ENCODE measurements around the gene UVRAG. TPM values are rescaled to one million over a fixed set of nuclear protein-coding genes. Genes with fewer than 3 reads are reported as not detected.

UVRAG gene
- total RNA-seq, 1 experiment from 2014 or later, result 13.0 TPM

- Histone ChIP-seq H3K79me2 (ENCODE audit: low read length) (no peaks in the 10 kb centered on the region), H3K36me3 (ENCODE audit: low read depth, low read length) (no peaks in the 10 kb centered on the region), H3K4me1 (ENCODE audit: insufficient read depth, low read length) (no peaks in the 10 kb centered on the region), H3K4me2 (ENCODE audit: low read length) (no peak overlapping the region), H3F3A (ENCODE audit: low read length, unreplicated experiment) (no peaks in the 10 kb centered on the region), H3K27ac (ENCODE audit: low read length) (no peak overlapping the region), H4K20me1 (ENCODE audit: low read length) (no peaks in the 10 kb centered on the region), H3K9me3 (ENCODE audit: low read length) (no peaks in the 10 kb centered on the region), H3K27me3 (ENCODE audit: low read length) (no peaks in the 10 kb centered on the region), H3K4me3 (ENCODE audit: low read length) (no peak overlapping the region), H3K9me2 (replicated peaks; ENCODE audit: low read length) (no peaks in the 10 kb centered on the region), H2AFZ (ENCODE audit: low read length) (no peak overlapping the region), H3K9ac (ENCODE audit: low read length) (no peak overlapping the region)
- DNase-seq, result no peak
- ChIA-PET POLR2A (ENCODE audit: unreplicated experiment) (no interaction called here), CTCF (no interaction called here)
- BruUV-seq (replicated peaks), result no TSS peak
- intact Hi-C loops (cut with micrococcal nuclease), result no loop called here
- ATAC-seq, result no peak
- TF ChIP-seq CTCF (conservative IDR thresholded peaks at IDR 0.05; ENCODE audit: low read depth, low read length) (no peak), EZH2 (IDR thresholded peaks at IDR 0.05; ENCODE audit: low read length, unreplicated experiment) (no peak), EZH2phosphoT487 (IDR thresholded peaks at IDR 0.05; ENCODE audit: borderline replicate concordance, low read length) (no peak)
These were observed 360.8 kb downstream of the UVRAG start for GRCh38 chr11:76175783-76176182.

GRCh38 chr11:76176463-76176862 is 361.5 kb downstream of the UVRAG start:
- no peak overlapping the region for H3K4me2 ChIP-seq (ENCODE audit: low read length)
- H3K36me3 ChIP-seq (ENCODE audit: low read depth, low read length), result no peaks in the 10 kb centered on the region
- H3K9me2 ChIP-seq (replicated peaks; ENCODE audit: low read length), result no peaks in the 10 kb centered on the region
- H3F3A ChIP-seq (ENCODE audit: low read length, unreplicated experiment), result no peaks in the 10 kb centered on the region
- no peak overlapping the region for H3K27ac ChIP-seq (ENCODE audit: low read length)
- no peaks in the 10 kb centered on the region for H4K20me1 ChIP-seq (ENCODE audit: low read length)
- intact Hi-C loops (cut with micrococcal nuclease), result no loop called here
- ChIA-PET POLR2A (ENCODE audit: unreplicated experiment) (no interaction called here), CTCF (no interaction called here)
- H3K4me1 ChIP-seq (ENCODE audit: insufficient read depth, low read length), result no peaks in the 10 kb centered on the region
- H3K4me3 ChIP-seq (ENCODE audit: low read length), result no peak overlapping the region
- BruUV-seq (replicated peaks), result no TSS peak
- no peak overlapping the region for H2AFZ ChIP-seq (ENCODE audit: low read length)
- no peaks in the 10 kb centered on the region for H3K79me2 ChIP-seq (ENCODE audit: low read length)
- H3K27me3 ChIP-seq (ENCODE audit: low read length), result no peaks in the 10 kb centered on the region
- TF ChIP-seq EZH2 (IDR thresholded peaks at IDR 0.05; ENCODE audit: low read length, unreplicated experiment) (no peak), CTCF (conservative IDR thresholded peaks at IDR 0.05; ENCODE audit: low read depth, low read length) (no peak), EZH2phosphoT487 (IDR thresholded peaks at IDR 0.05; ENCODE audit: borderline replicate concordance, low read length) (no peak)
- DNase-seq (no peak), ATAC-seq (no peak)
- H3K9ac ChIP-seq (ENCODE audit: low read length), result no peak overlapping the region
- H3K9me3 ChIP-seq (ENCODE audit: low read length), result no peaks in the 10 kb centered on the region

GRCh38 chr11:76177250-76177686 is 362.3 kb downstream of the UVRAG start:
- DNase-seq, result no peak
- no peak overlapping the region for H3K9ac ChIP-seq (ENCODE audit: low read length)
- no peak overlapping the region for H2AFZ ChIP-seq (ENCODE audit: low read length)
- H3K4me2 ChIP-seq (ENCODE audit: low read length), result no peak overlapping the region
- H3K4me1 ChIP-seq (ENCODE audit: insufficient read depth, low read length), result no peaks in the 10 kb centered on the region
- no peak overlapping the region for H3K4me3 ChIP-seq (ENCODE audit: low read length)
- H3K79me2 ChIP-seq (ENCODE audit: low read length), result no peaks in the 10 kb centered on the region
- no TSS peak for BruUV-seq (replicated peaks)
- no peaks in the 10 kb centered on the region for H4K20me1 ChIP-seq (ENCODE audit: low read length)
- no peak overlapping the region for H3K27ac ChIP-seq (ENCODE audit: low read length)
- no peaks in the 10 kb centered on the region for H3K27me3 ChIP-seq (ENCODE audit: low read length)
- ChIA-PET CTCF (no interaction called here), POLR2A (ENCODE audit: unreplicated experiment) (no interaction called here)
- H3K9me3 ChIP-seq (ENCODE audit: low read length), result no peaks in the 10 kb centered on the region
- no peaks in the 10 kb centered on the region for H3K36me3 ChIP-seq (ENCODE audit: low read depth, low read length)
- intact Hi-C loops (cut with micrococcal nuclease), result no loop called here
- TF ChIP-seq EZH2phosphoT487 (IDR thresholded peaks at IDR 0.05; ENCODE audit: borderline replicate concordance, low read length) (no peak), CTCF (conservative IDR thresholded peaks at IDR 0.05; ENCODE audit: low read depth, low read length) (no peak), EZH2 (IDR thresholded peaks at IDR 0.05; ENCODE audit: low read length, unreplicated experiment) (no peak)
- H3F3A ChIP-seq (ENCODE audit: low read length, unreplicated experiment), result no peaks in the 10 kb centered on the region
- no peak for ATAC-seq
- H3K9me2 ChIP-seq (replicated peaks; ENCODE audit: low read length), result no peaks in the 10 kb centered on the region

Measured in PC-3 (cell line).